ENCODE measurements around the gene TMC6. TPM values are rescaled to one million over a fixed set of nuclear protein-coding genes. Genes with fewer than 3 reads are reported as not detected.
"Not testable (repeated sequence)": the region's sequence is repeated elsewhere in the genome, so short reads cannot be mapped to it uniquely, and the experiment has no call there.

The TMC6 gene
- polyA plus RNA-seq, 1 donor (not counting 4 experiments of a cell fraction or from before 2014, with no cell fraction given) = 20.4 TPM

DNA sequence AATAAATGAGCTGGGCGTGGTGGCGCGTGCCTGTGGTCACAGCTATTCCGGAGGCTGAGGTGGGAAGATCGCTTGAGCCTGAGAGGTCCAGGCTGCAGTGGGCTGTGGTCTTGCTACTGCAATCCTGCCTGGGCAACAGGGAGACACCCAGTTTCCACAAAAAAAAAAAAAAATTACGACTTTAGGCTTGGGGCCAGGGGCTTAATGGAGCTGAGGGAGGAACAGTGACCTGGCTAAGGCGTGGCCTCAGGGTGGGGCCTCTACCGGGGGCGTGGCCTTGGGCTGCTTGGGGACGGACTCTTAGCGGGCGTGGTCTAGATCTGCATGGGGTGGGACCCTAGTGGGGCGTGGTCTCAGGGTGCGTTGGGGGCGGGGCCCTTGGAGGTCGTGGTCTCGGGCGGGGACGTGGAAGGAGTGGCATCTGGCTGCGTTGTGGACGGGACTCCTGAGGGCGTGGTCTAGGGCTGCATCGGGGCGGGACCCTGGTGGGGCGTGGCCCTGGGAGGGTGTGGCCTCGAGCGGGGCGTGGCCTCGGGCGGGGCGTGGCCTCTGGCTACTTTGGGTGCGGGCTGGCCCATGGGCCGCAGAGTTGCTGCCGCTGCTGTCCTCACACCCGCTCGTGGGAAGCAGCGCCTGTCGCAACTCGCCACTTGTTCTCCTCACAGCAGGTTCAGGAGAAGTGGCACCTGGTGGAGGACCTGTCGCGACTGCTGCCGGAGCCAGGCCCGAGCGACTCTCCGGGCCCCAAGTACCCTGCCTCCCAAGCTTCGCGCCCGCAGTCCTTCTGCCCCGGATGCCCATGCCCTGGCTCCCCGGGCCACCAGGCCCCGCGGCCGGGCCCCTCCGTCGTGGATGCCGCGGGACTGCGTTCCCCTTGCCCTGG, 11.9 kb upstream of the TMC6 start:
- H3K4me2 ChIP-seq (ENCODE audit: control insufficient read depth, extremely low read depth, insufficient read depth, low read depth, low read length) = peak overlapping the region; percentile 66
- dilution Hi-C loops (cut with MboI; ENCODE audit: extremely low pct_ligation_motif_present, low sequenced_read_pairs) = no loop called here
- DNase-seq (ENCODE audit: low read depth, low spot score) (peak; percentile 95), FAIRE-seq (peak; percentile 23)
- no peaks in the 10 kb centered on the region for H3K79me2 ChIP-seq (ENCODE audit: control insufficient read depth, insufficient read depth, low read length)
- H3K9me1 ChIP-seq (ENCODE audit: control insufficient read depth, extremely low read depth, insufficient read depth, low read length) = no peaks in the 10 kb centered on the region
- peak overlapping the region in 1 of 3 experiments; percentile 18 for H3K4me3 ChIP-seq (ENCODE audit: control insufficient read depth in 2 of 3, extremely low read depth in 1 of 3, insufficient read depth in 2 of 3, low read depth in 1 of 3, low read length in 3 of 3)
- peaks cover 6% of the 10 kb centered on the region for H3K27me3 ChIP-seq (ENCODE audit: control insufficient read depth, extremely low read depth, insufficient read depth, low read length)
- H4K20me1 ChIP-seq (ENCODE audit: control insufficient read depth, extremely low read depth, insufficient read depth, low read length) = no peaks in the 10 kb centered on the region
- TF ChIP-seq, protein P1, sequence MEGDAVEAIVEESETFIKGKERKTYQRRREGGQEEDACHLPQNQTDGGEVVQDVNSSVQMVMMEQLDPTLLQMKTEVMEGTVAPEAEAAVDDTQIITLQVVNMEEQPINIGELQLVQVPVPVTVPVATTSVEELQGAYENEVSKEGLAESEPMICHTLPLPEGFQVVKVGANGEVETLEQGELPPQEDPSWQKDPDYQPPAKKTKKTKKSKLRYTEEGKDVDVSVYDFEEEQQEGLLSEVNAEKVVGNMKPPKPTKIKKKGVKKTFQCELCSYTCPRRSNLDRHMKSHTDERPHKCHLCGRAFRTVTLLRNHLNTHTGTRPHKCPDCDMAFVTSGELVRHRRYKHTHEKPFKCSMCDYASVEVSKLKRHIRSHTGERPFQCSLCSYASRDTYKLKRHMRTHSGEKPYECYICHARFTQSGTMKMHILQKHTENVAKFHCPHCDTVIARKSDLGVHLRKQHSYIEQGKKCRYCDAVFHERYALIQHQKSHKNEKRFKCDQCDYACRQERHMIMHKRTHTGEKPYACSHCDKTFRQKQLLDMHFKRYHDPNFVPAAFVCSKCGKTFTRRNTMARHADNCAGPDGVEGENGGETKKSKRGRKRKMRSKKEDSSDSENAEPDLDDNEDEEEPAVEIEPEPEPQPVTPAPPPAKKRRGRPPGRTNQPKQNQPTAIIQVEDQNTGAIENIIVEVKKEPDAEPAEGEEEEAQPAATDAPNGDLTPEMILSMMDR (optimal IDR thresholded peaks at IDR 0.05 in 1 of 3, IDR thresholded peaks at IDR 0.05 in 1 of 3, conservative IDR thresholded peaks at IDR 0.05 in 1 of 3; ENCODE audit: extremely low read depth in 1 of 3, insufficient read depth in 2 of 3, low read length in 3 of 3) = no peak
- no peak for TF ChIP-seq EZH2 (IDR thresholded peaks at IDR 0.05; ENCODE audit: low read length)
- H3K9ac ChIP-seq (ENCODE audit: control insufficient read depth, extremely low read depth, insufficient read depth, low read length) = peak overlapping the region; percentile 42
- H3K27ac ChIP-seq (ENCODE audit: control insufficient read depth, insufficient read depth, low read length) = no peak overlapping the region
- peaks cover 41% of the 10 kb centered on the region for H3K4me1 ChIP-seq (ENCODE audit: control insufficient read depth, extremely low read depth, insufficient read depth, low read length)
- peak overlapping the region; percentile 5 for H2AFZ ChIP-seq (ENCODE audit: control insufficient read depth, low read length)
- no peaks in the 10 kb centered on the region for H3K36me3 ChIP-seq (ENCODE audit: control insufficient read depth in 2 of 2, extremely low read depth in 1 of 2, insufficient read depth in 2 of 2, low read length in 2 of 2)
- no peaks in the 10 kb centered on the region for H3K9me3 ChIP-seq (ENCODE audit: control insufficient read depth, low read depth, low read length)

DNA sequence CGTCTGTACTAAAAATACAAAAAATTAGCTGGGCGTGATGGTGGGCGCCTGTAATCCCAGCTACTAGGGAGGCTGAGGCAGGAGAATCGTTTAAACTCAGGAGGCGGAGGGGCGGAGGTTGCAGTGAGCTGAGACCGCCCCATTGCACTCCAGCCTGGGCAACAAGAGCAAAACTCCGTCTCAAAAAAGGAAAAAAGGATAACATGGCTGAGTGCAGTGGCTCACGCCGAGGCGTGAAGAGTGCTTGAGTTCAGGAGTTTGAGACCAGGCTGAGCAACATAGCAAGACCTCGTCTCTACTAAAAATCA, 11.3 kb upstream of the TMC6 start:
- H4K20me1 ChIP-seq (ENCODE audit: control insufficient read depth, extremely low read depth, insufficient read depth, low read length); H3K4me3 ChIP-seq (ENCODE audit: control insufficient read depth in 2 of 3, extremely low read depth in 1 of 3, insufficient read depth in 2 of 3, low read depth in 1 of 3, low read length in 3 of 3); H3K36me3 ChIP-seq (ENCODE audit: control insufficient read depth in 2 of 2, extremely low read depth in 1 of 2, insufficient read depth in 2 of 2, low read length in 2 of 2); H3K4me2 ChIP-seq (ENCODE audit: control insufficient read depth, extremely low read depth, insufficient read depth, low read depth, low read length); dilution Hi-C loops (cut with MboI; ENCODE audit: extremely low pct_ligation_motif_present, low sequenced_read_pairs); H3K27ac ChIP-seq (ENCODE audit: control insufficient read depth, insufficient read depth, low read length); H3K9me1 ChIP-seq (ENCODE audit: control insufficient read depth, extremely low read depth, insufficient read depth, low read length); H3K9me3 ChIP-seq (ENCODE audit: control insufficient read depth, low read depth, low read length); H3K27me3 ChIP-seq (ENCODE audit: control insufficient read depth, extremely low read depth, insufficient read depth, low read length); H3K79me2 ChIP-seq (ENCODE audit: control insufficient read depth, insufficient read depth, low read length); FAIRE-seq; DNase-seq (ENCODE audit: low read depth, low spot score); H2AFZ ChIP-seq (ENCODE audit: control insufficient read depth, low read length): not testable (repeated sequence)
- peak overlapping the region; percentile 23 for H3K9ac ChIP-seq (ENCODE audit: control insufficient read depth, extremely low read depth, insufficient read depth, low read length)
- H3K4me1 ChIP-seq (ENCODE audit: control insufficient read depth, extremely low read depth, insufficient read depth, low read length) = peaks cover 35% of the 10 kb centered on the region

Data from keratinocyte (primary cell).